Lower leg skin (tissue), 3 donors: Measurements from ENCODE around the gene TMEM123.

ENCODE experiments used
- CTCF ChIP-seq, 3 donors: fragments of 450-650 bp; IDR thresholded peaks; one replicate each; pipeline ENCODE4 v1.5.1; 2016; ENCODE audit warnings: antibody characterized with exemption in 3 of 3, mild to moderate bottlenecking in 3 of 3, moderate library complexity in 2 of 3
- POLR2A ChIP-seq, 2 donors: fragments of 450-650 bp; IDR thresholded peaks; one replicate each; pipeline ENCODE4 v1.6.1; 2016 to 2017; ENCODE audit warnings: antibody characterized with exemption in 2 of 2, mild to moderate bottlenecking in 1 of 2, moderate library complexity in 1 of 2

GRCh38 chr11:102436976-102437375, 15.6 kb downstream of the TMEM123 start:
- no peak for TF ChIP-seq CTCF (IDR thresholded peaks at IDR 0.05)
- TF ChIP-seq POLR2A (IDR thresholded peaks at IDR 0.05): no peak
